H54 (cell line): ENCODE measurements around the gene TPRA1.
"Not testable (repeated sequence)": the region's sequence is repeated elsewhere in the genome, so short reads cannot be mapped to it uniquely, and the experiment has no call there.

Experiments used
- DNase-seq: peaks from one replicate; pipeline ENCODE4 v3.0.0; 2011; ENCODE audit warnings: low spot score, mixed read lengths; ENCODE audit not compliant: insufficient read length
- FAIRE-seq: peaks from 3 replicates; lab custom pipeline; 2011; peaks lifted over from hg19 to GRCh38; lab: Jason Lieb, UNC
- POLR2A ChIP-seq: IDR thresholded peaks from 2 replicates; pipeline ENCODE4 v1.6.1; 2011; ENCODE audit warnings: low read depth, mild to moderate bottlenecking, low read length

Gene TPRA1

DNA sequence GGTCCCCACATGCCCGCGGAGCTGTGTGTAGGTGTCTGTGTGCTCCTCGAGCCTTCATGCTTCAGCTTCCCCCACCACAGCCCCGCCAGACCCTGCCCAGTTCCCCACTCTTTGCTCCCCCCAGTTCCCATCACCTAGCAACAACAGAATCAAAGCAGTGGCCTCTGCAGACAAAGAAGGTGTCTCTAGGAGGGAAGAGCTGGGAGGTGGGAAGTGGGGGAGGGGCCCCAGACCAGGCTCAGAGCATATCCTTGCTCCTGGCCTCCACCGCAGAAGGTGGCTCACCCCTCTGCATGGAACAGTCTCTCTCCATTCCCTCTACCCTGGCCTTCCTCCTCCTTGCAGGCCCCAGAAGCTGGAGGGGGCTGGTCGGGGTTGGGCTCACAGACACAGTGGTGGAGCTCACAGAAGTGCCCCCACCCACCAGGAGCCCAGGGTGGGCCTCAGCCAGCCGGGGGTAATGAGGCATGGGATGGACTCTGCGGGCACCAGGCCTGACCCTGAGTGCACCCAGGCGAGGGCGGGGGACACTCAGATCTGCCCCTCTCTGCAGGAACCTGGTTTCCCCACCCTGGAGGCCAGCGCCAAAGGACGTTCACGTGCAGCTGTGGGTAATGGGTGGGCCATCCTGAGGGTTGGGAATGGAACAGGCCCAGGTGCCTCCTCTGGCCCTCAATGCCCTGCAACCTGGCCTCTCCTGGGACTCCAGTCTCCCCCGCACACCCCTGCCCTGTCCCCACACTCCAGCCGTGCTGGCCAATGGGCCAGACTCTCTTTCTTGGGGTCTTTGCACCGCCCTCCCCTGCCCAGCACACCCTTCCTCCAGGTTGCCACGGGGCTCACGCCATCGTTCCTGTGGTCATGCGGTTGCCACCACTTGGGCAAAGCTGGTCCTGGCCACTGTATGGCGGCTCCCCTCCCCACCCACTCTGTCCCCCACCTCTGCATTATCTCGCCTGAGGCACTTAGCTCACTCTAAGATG, 53.4 kb downstream of the TPRA1 start:
- no peak for FAIRE-seq
- DNase-seq: no peak

DNA sequence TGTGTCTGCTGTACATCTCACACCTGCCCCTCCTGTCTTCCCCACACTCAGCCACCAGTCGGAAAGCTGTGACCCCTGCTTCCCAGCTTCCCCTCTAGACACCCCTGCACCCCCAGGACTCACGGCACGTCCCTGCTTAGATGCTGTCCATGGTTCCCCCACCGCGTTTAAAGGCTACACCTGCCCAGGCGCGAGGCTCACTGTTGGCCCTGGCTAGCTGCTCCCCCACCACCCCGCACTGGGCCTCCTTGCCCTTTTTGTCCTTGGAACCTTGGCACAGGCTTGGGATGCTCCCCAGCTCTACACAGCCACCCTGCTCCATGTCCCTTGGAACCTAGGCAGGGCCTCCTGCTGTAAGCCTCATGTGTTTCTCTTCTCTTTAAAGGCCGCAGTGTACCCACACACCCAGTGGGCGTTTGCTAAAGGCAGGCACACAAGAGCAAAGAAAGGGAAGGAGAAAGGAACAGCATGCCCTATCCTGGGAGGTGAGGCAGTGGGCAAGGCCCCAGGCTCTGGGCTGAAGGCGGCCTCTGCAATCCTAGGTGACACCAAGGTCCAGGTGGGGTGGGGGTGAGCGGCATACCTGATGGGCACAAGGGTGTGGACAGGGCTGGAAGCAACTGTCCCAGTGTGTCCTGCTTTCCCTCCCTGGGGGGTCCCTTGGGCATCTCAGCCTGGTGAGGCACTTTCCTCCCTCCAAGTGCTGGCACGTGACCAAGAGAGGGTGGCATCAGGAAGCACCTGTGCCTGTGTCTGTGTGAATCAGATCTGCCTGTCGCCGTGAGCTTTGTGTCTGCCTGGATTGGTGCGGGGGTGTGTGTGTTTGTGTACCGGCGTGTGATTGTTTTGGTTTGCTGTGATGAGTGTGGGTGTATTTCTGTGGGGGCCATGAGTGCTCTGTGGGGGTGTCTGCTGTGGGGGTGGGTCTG, 54.4 kb downstream of the TPRA1 start:
- FAIRE-seq: no peak
- no peak for TF ChIP-seq POLR2A
- no peak for DNase-seq

More for the DNA sequence above, 53.4 kb downstream of the TPRA1 start:
- no peak for TF ChIP-seq POLR2A

DNA sequence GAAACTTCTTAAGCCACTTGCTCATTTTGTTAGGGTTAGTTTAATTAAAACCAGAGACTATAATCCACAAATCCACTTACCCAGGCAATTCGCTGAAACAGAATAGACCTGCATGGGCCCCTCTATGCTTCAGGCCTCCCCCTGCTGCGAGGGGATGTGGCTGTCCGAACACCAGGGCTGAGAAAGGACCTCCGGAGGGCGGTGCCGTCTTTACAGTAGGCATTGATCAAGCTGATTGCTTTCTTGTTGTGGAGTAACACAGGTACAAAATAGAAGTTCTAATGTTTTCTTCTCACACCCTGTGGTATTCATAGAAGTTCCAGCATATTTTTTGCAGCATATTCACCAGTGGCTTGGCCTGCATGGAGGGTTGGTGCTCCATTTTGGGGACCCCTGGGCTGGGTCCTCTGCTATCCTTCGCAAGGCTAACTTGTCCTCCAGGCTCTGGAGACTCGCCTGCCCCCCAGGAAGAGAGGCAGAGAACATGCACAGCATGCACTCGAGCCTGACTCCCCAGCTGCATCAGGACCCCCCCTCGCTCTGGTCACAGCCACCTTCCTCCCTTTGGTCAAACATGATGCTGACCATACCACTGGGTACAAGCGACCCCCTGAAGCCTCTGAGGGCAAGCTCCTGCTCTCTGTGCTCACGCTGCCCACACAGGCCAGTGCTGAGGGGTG, 55.3 kb downstream of the TPRA1 start:
- DNase-seq: no peak
- TF ChIP-seq POLR2A: no peak
- no peak for FAIRE-seq

DNA sequence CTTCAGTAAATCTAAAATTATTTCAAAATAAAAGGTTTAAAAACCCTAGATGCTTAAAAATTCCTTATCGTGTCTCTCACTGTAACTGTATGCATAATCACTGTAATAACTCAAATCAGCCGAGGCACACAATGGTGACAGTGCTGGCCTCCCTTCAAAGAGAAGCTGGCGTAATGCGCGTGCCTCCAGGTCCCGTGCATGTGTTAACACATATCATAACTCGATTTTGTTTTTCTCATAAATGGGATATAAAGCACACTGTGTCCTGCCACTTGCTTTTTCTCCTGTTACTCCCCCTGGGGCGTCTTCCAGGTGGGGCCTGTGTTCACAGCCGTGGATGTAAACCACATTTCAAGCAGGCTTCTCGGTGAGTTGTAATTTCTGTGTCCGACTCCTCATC, 56.0 kb downstream of the TPRA1 start:
- no peak for DNase-seq

DNA sequence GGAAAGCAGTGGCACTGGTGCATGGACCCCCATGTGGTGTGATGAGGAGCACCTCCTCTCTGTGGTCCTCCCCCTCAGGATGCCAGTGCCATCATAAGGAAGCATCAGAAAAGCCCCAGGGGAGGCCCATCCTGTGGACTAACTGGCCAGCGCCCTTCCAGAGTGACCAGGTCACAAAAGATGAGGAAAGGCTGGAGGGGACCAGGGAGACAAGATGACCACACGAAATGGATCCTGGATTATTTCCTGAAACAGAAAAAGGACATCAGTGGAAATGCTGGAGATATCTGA, 56.4 kb downstream of the TPRA1 start:
- FAIRE-seq (no peak), DNase-seq (no peak)
- no peak for TF ChIP-seq POLR2A

More for the DNA sequence above, 56.0 kb downstream of the TPRA1 start:
- no peak for TF ChIP-seq POLR2A
- FAIRE-seq: no peak

DNA sequence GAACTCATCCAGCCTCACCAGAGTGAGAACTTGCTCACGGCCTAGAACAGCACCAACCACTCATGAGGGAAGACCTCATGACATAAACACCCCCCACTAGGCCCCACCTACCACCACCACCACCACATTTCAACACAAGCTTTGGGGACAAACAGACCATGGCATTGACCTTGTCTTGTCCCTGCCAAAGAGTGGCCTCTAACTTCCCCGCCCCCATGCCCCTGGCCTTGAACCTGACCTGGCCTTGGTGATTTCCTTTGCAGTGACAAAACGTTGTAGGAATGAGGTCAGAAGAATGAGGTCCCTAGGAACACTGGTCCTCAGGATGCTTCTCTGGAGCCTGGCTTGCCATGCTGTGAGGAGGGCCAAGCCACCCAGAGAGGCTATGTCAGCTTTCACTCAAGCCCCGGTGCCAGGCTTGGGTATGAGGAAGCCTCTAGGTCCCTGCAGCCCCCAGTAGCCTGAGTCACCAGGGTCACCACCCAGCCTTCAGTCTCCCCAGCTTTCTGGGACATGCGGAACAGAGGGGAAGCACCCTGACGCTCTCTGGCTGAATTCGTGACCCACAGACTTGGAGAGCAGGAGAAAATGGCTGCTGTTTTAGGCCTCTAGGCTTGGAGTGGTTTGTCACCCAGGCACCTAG, 57.9 kb downstream of the TPRA1 start:
- TF ChIP-seq POLR2A: no peak
- no peak for DNase-seq
- no peak for FAIRE-seq

DNA sequence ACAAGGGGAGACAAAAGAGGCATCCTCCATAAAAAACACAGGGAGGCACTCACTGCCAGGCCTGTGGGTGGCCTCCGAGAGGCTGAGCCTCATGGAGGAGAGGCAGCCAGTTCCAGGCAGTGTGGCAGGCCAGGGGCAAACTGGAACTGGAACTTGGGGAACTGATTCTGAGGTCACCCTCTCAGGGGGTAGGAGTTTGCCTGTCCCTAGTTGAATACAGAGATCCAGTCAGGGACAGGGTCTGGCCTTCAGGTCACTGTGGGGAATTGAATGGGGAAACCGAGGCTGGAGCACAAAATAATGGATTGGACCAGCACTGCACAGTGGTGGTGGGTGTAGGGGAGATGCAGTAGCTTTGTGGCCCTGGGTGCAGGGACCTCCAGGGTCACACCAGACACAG, 58.7 kb downstream of the TPRA1 start:
- FAIRE-seq (no peak), DNase-seq (no peak)
- TF ChIP-seq POLR2A: no peak

DNA sequence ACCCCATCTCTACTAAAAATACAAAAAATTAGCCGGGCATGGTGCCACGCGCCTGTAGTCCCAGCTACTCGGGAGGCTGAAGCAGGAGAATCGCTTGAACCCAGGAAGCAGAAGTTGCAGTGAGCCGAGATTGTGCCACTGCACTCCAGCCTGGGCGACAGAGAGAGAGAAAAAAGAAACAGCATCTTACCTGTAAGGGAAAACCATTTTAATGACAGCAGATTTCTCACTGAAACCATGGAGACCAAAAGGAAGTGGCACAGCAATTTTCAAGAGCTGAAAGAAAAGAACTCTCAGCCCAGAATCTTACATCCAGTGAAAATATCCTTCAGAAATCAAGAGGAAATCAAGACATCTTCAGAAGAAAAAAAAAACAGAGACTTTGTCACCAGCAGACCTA, 59.7 kb downstream of the TPRA1 start:
- FAIRE-seq, DNase-seq: not testable (repeated sequence)

DNA sequence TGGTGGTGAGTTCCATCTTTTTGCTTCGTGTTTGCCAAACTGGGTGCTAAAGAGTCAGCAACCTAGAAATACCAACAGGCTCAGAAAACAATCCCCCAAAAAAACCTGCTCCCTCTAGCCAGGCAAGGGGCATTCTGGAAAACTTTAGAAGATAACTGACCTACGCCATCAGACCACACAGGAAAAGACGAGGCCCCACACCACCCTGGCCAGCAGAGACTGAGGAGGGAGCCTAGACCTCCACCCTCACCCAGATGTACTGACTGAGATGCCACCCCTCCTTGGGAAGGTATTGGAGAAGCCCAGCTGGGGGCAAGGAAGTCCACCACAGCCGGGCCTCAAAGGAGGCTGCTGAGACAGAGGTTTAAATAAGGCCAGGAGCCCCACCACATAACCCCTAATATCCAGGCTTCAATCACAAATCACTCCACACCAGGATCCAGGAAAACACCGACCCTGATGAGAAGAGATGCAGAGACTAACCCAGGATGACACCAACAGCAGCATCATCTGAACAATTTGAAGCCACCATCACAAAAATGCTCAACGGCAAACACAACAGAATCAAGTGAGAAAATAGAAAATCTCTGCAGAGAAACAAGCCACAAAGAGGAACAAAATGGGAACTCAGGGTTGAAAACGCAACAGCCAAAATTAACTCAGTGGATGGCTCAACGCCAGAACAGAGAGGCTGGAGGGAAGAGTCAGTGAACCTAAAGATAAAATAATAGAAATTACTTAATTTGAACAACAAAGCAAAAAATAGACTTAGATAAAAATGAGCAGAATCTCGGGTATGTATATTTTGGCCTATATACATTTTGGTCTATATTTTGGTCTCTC, 61.0 kb downstream of the TPRA1 start:
- TF ChIP-seq POLR2A: no peak
- FAIRE-seq: no peak
- no peak for DNase-seq

DNA sequence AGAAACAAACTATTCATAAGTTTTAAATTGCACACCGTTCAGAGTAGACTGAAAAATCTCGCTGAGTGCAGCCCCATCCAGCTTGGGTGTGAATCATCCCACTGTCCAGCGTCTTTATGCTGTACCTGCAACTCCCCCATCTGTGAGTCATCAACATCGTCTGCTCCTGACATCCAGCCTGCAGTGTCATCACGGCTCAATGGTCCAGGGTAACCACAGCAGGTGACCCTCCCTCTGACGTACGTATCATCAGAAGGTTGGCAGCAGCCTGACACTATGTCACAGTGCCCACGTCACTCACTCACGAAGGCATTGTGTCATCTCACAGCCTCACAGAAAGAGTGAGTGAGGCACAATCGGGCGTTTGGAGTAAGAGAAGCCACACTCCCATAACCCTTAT, 65.2 kb downstream of the TPRA1 start:
- no peak for TF ChIP-seq POLR2A
- peak; percentile 62 for DNase-seq

DNA sequence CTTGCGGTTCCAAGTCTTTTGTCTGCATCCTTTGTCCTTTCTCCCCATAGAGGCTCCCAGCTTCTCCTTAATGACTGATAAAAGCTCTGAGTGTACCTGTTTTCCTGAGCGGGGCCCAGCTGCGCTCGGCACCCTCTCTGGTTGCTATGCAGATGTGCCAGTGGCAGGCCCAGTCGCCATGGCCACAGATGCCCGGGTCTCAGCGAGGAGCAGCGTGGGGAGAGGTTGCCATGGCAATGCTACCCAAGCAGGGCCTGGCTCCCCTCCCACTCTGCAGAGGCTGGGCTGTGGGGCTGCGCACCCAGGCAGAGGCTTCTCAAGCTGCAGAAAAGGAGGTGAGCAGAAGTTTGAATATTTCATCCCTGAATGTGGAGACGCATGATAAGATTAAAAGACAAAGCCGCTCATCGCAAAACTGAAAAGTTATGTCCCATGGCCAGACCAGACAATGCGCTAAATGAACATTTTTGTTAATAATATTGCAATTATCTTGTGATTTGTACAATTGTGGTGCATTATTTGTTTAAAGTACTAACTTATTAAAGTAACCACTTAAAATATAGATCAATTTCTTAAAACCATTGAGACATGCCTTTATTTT, 66.1 kb downstream of the TPRA1 start:
- FAIRE-seq: no peak
- DNase-seq: no peak
- TF ChIP-seq POLR2A: no peak

More for the DNA sequence above, 65.2 kb downstream of the TPRA1 start:
- FAIRE-seq: peak; percentile 95
